Peyer's patch (tissue), 4 donors: ENCODE results near the gene LRRN3. TPM values are rescaled to one million over a fixed set of nuclear protein-coding genes. Genes with fewer than 3 reads are reported as not detected.

Experiments used
- DNase-seq, 3 donors: peaks; one replicate each; pipeline ENCODE4 v3.0.0-alpha.2; 2017 to 2019
- H3K27ac ChIP-seq, 4 donors: fragments of 200-600 bp; sonication (generic); one replicate each; pipeline ENCODE4 v1.5.1; 2016 to 2019
- H3K27me3 ChIP-seq, 2 donors: fragments of 200-600 bp; sonication (generic); one replicate each; pipeline ENCODE4 v1.5.1; 2019
- H3K36me3 ChIP-seq, 3 donors: fragments of 200-600 bp; sonication (generic); one replicate each; pipeline ENCODE4 v1.5.1; 2016 to 2019
- H3K4me1 ChIP-seq, 4 donors: fragments of 200-600 bp; sonication (generic); one replicate each; pipeline ENCODE4 v1.5.1; 2016 to 2019
- H3K4me3 ChIP-seq, 4 donors: fragments of 200-600 bp; sonication (generic); 1 replicate in 3 of 4; 2 replicates in 1 of 4; pipeline ENCODE4 v1.5.1; 2016 to 2019; ENCODE audit warnings: mild to moderate bottlenecking in 1 of 4
- H3K9me3 ChIP-seq, 4 donors: fragments of 200-600 bp; sonication (generic); one replicate each; pipeline ENCODE4 v1.5.1; 2016 to 2019; ENCODE audit warnings: mild to moderate bottlenecking in 1 of 4
- CTCF ChIP-seq, 6 experiments: fragments of 450-650 bp in 4 of 6; fragments of 200-600 bp in 2 of 6; sonication (generic) in 1 of 6; IDR thresholded peaks; one replicate each; pipeline ENCODE4 v1.5.1; 2017 to 2019; ENCODE audit warnings: antibody characterized with exemption in 6 of 6, mild to moderate bottlenecking in 3 of 6, moderate library complexity in 1 of 6
- POLR2A ChIP-seq, 2 donors: fragments of 450-650 bp; IDR thresholded peaks; one replicate each; pipeline ENCODE4 v1.5.1; 2017; ENCODE audit warnings: antibody characterized with exemption in 2 of 2, mild to moderate bottlenecking in 2 of 2, moderate library complexity in 2 of 2
- total RNA-seq, 4 donors: library from RNA; depleted of rRNA; stranded (reverse); fragments of >200 nt; gene quantifications; one replicate each; pipeline ENCODE4 v1.1.0, GENCODE V29; 2016

Gene LRRN3
- total RNA-seq, 4 donors from 2014 or later, result 0.40 to 0.53 TPM; not detected in 2

- no peak for DNase-seq
- Histone ChIP-seq H3K27me3 (no peaks in the 10 kb centered on the region), H3K27ac (no peak overlapping the region), H3K4me3 (no peak overlapping the region), H3K9me3 (no peaks in the 10 kb centered on the region), H3K4me1 (no peaks in the 10 kb centered on the region), H3K36me3 (no peaks in the 10 kb centered on the region)
- TF ChIP-seq POLR2A (IDR thresholded peaks at IDR 0.05) (no peak), CTCF (IDR thresholded peaks at IDR 0.05) (no peak)
These were observed 22.5 kb downstream of the LRRN3 start for GRCh38 chr7:111113263-111114017.

- H3K36me3 ChIP-seq, result no peaks in the 10 kb centered on the region
- no peak for DNase-seq
- no peaks in the 10 kb centered on the region for H3K4me1 ChIP-seq
- TF ChIP-seq CTCF (IDR thresholded peaks at IDR 0.05) (no peak), POLR2A (IDR thresholded peaks at IDR 0.05) (no peak)
- no peak overlapping the region for H3K4me3 ChIP-seq
- H3K27ac ChIP-seq, result no peak overlapping the region
- no peaks in the 10 kb centered on the region for H3K27me3 ChIP-seq
- H3K9me3 ChIP-seq, result no peaks in the 10 kb centered on the region
These were observed 25.0 kb downstream of the LRRN3 start for GRCh38 chr7:111115966-111116365.

GRCh38 chr7:111126987-111127386, 36.1 kb downstream of the LRRN3 start:
- Histone ChIP-seq H3K4me1 (no peaks in the 10 kb centered on the region), H3K27me3 (no peaks in the 10 kb centered on the region), H3K36me3 (no peaks in the 10 kb centered on the region), H3K9me3 (no peaks in the 10 kb centered on the region), H3K4me3 (no peak overlapping the region), H3K27ac (no peak overlapping the region)
- no peak for DNase-seq
- TF ChIP-seq POLR2A (IDR thresholded peaks at IDR 0.05), result no peak
- TF ChIP-seq CTCF (IDR thresholded peaks at IDR 0.05), result no peak

GRCh38 chr7:111129435-111129834, 38.5 kb downstream of the LRRN3 start:
- Histone ChIP-seq H3K4me1 (no peaks in the 10 kb centered on the region), H3K36me3 (no peaks in the 10 kb centered on the region), H3K9me3 (no peaks in the 10 kb centered on the region), H3K27ac (no peak overlapping the region), H3K27me3 (no peaks in the 10 kb centered on the region), H3K4me3 (no peak overlapping the region)
- no peak for DNase-seq
- TF ChIP-seq CTCF (IDR thresholded peaks at IDR 0.05) (no peak), POLR2A (IDR thresholded peaks at IDR 0.05) (no peak)

DNA sequence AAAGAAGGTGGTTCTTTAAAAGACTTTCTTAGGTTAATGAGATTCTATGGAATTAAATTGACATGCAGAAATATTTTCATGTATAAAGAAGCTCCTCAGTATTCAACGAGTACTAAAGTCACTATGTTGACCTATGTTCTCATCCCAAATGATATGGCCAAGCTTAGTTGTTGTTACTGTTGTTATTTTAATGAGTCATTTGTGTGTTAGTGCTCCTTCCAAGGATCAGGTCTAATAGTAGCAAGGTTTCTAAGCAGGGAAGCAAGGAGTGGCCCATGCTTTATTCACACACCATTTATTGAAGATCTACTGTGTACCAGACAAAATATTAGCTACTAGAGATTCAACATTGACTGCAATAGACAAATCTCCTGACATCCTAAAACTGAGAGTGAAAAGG, 41.9 kb downstream of the LRRN3 start:
- peaks cover 0 to 2% (median 0%) of the 10 kb centered on the region in 4 donors for H3K4me1 ChIP-seq
- H3K9me3 ChIP-seq, result no peaks in the 10 kb centered on the region
- no peak for TF ChIP-seq POLR2A (IDR thresholded peaks at IDR 0.05)
- TF ChIP-seq CTCF (IDR thresholded peaks at IDR 0.05), result no peak
- no peaks in the 10 kb centered on the region for H3K36me3 ChIP-seq
- no peak for DNase-seq
- H3K27me3 ChIP-seq, result no peaks in the 10 kb centered on the region
- H3K27ac ChIP-seq, result no peak overlapping the region
- no peak overlapping the region for H3K4me3 ChIP-seq
